ENCODE measurements around the gene UVSSA. TPM values are rescaled to one million over a fixed set of nuclear protein-coding genes. Genes with fewer than 3 reads are reported as not detected.

Gene UVSSA
- total RNA-seq, 4 donors from 2014 or later, result 8.5 to 13.2 (median 12.3) TPM

DNA sequence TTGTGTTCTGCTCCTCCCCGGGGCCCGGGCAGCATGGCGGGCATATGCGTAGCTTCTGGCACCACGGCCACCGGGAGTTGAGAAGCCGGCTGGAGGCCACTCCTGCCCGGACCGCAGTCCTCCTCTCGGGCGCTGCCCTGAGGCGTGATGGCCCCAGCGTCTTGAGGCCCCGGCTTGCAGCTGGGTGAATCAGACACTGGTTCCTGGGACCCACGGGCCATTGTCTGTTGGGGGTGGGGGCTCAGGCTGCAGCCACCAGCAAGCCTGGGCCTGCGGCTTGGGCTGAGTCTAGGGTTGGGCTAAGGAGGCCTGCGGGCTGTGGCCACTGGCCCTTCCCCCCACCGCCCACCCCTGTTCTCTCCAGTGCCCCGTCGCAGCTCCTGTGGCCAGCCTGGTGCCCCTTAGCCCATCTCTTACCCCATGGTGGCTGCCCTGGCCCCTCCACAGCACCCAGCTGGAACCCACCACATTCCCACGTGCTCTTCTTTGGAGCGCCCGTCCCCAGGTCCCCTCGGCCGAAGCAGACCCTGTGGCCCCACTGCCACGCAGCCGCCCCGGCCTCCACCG is 6.7 kb upstream of the UVSSA start:
- Histone ChIP-seq H3K27ac (no peak overlapping the region), H3K27me3 (no peaks in the 10 kb centered on the region), H3K4me1 (no peaks in the 10 kb centered on the region), H3K36me3 (peaks cover 6 to 51% of the 10 kb centered on the region in 2 donors), H3K4me3 (no peak overlapping the region), H3K9me3 (no peaks in the 10 kb centered on the region)
- DNase-seq, result no peak
- in situ Hi-C loops (cut with MboI; ENCODE audit: low sequenced_read_pairs in 4 of 4), result loop anchor here in 2 of 4 donors (10.0 kb wide), 1 partner anchor 85 kb away; no protein-coding TSS in a partner anchor
- no peak for ATAC-seq
- TF ChIP-seq, protein P1, sequence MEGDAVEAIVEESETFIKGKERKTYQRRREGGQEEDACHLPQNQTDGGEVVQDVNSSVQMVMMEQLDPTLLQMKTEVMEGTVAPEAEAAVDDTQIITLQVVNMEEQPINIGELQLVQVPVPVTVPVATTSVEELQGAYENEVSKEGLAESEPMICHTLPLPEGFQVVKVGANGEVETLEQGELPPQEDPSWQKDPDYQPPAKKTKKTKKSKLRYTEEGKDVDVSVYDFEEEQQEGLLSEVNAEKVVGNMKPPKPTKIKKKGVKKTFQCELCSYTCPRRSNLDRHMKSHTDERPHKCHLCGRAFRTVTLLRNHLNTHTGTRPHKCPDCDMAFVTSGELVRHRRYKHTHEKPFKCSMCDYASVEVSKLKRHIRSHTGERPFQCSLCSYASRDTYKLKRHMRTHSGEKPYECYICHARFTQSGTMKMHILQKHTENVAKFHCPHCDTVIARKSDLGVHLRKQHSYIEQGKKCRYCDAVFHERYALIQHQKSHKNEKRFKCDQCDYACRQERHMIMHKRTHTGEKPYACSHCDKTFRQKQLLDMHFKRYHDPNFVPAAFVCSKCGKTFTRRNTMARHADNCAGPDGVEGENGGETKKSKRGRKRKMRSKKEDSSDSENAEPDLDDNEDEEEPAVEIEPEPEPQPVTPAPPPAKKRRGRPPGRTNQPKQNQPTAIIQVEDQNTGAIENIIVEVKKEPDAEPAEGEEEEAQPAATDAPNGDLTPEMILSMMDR (IDR thresholded peaks at IDR 0.05 in 4 of 5, conservative IDR thresholded peaks at IDR 0.05 in 1 of 5), result no peak
- TF ChIP-seq POLR2A (IDR thresholded peaks at IDR 0.05), result no peak
- intact Hi-C loops (cut with DNase I; ENCODE audit: low total_unique reads), result loop anchor here (10.0 kb wide), 1 partner anchor 515 kb away; the partner anchor contains the start of gene LETM1

DNA sequence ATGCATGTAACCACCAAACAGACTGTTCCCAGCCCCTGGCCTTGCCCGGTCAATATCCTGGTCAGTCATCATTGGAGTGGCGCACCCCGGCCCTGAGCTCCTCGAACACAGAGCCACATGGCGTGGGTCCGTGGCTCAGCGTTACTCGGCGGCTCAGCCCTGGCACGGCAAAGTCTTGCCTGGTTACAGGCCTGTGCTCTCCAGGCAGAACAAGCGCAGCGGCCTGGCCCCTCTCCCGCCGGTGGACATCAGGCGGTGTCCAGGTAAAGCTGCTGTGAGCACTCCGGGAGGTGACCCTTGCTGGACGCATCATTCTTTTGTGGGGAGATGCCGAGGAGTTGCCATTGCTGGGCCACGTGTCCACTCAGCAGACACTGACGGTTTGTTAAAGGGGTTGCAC is 6.1 kb upstream of the UVSSA start:
- intact Hi-C loops (cut with DNase I; ENCODE audit: low total_unique reads), result loop anchor here (10.0 kb wide), 1 partner anchor 514 kb away; the partner anchor contains the start of gene LETM1
- Histone ChIP-seq H3K27me3 (no peaks in the 10 kb centered on the region), H3K9me3 (no peaks in the 10 kb centered on the region), H3K4me3 (no peak overlapping the region), H3K4me1 (peaks cover 4% of the 10 kb centered on the region in 2 donors), H3K36me3 (peaks cover 6 to 51% of the 10 kb centered on the region in 2 donors), H3K27ac (no peak overlapping the region)
- no peak for ATAC-seq
- TF ChIP-seq, protein P1 (IDR thresholded peaks at IDR 0.05 in 4 of 5, conservative IDR thresholded peaks at IDR 0.05 in 1 of 5), result no peak
- TF ChIP-seq POLR2A (IDR thresholded peaks at IDR 0.05), result no peak
- in situ Hi-C loops (cut with MboI; ENCODE audit: low sequenced_read_pairs in 4 of 4), result loop anchor here in 2 of 4 donors (10.0 kb wide), 1 partner anchor 86 kb away; no protein-coding TSS in a partner anchor
- no peak for DNase-seq

DNA sequence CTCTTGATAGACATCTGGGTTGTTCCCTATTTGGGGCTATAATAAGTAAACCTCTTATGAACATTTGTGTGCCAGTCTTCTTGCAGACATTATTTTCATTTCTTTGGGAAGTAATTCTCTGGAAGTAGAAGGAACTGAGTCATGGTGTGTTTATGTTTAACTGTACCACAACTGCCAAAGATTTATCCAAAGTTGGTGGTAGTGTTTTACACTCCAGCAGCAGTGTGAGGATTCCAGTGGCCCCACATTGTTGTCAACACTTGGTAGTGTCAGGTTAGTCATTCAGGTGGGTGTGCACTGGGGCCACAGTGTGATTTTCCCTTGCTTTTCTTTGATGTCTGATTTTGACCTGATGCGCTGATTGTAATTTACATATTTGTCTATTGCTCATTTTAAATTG is 5.0 kb upstream of the UVSSA start:
- TF ChIP-seq, protein P1 (IDR thresholded peaks at IDR 0.05 in 4 of 5, conservative IDR thresholded peaks at IDR 0.05 in 1 of 5), result no peak
- DNase-seq, result no peak
- intact Hi-C loops (cut with DNase I; ENCODE audit: low total_unique reads), result loop anchor here (10.0 kb wide), 1 partner anchor 513 kb away; the partner anchor contains the start of gene LETM1

DNA sequence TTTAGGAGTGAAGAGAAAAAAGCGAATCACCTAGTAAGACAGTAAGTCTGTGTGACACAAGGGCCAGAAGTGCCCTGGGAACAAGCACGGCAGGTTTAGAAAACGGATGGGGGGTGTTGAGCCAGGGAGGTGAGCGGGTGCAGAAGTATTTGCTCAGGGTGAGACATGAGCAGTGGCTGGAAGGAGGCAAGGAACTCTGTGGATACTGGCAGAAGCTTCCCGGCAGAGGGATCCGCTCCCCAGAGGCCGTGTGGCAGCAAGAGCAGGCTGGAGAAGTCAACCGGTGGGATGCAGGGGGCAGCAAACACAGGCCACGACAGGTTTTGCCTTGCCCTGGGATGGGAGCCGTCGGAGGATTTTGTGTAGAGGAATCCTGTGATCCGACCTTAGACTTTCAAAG is 2.3 kb upstream of the UVSSA start:
- no peak for DNase-seq
- no peak overlapping the region for H3K4me3 ChIP-seq
- peaks cover 6 to 26% of the 10 kb centered on the region in 2 donors for H3K36me3 ChIP-seq
- H3K27me3 ChIP-seq, result no peaks in the 10 kb centered on the region
- no peak for TF ChIP-seq POLR2A (IDR thresholded peaks at IDR 0.05)
- TF ChIP-seq, protein P1 (IDR thresholded peaks at IDR 0.05 in 4 of 5, conservative IDR thresholded peaks at IDR 0.05 in 1 of 5), result no peak
- no peaks in the 10 kb centered on the region for H3K9me3 ChIP-seq
- intact Hi-C loops (cut with DNase I; ENCODE audit: low total_unique reads) (loop anchor here (5.0 to 10.0 kb wide), 5 partner anchors 172 to 528 kb away; partner anchors contain the start of genes FGFRL1, LETM1, NSD2 and SPON2), in situ Hi-C loops (cut with MboI; ENCODE audit: low sequenced_read_pairs in 4 of 4) (loop anchor here in 3 of 4 donors (5.0 to 10.0 kb wide), 2 partner anchors 90 to 92 kb away; no protein-coding TSS in a partner anchor)
- ATAC-seq, result no peak
- no peak overlapping the region for H3K27ac ChIP-seq
- peaks cover 17 to 27% of the 10 kb centered on the region in 2 donors for H3K4me1 ChIP-seq

More for the DNA sequence above, 5.0 kb upstream of the UVSSA start:
- in situ Hi-C loops (cut with MboI; ENCODE audit: low sequenced_read_pairs in 4 of 4), result loop anchor here in 2 of 4 donors (10.0 kb wide), 1 partner anchor 87 kb away; no protein-coding TSS in a partner anchor
- H3K4me3 ChIP-seq, result no peak overlapping the region
- H3K27ac ChIP-seq, result no peak overlapping the region
- no peak for ATAC-seq
- no peaks in the 10 kb centered on the region for H3K27me3 ChIP-seq
- H3K4me1 ChIP-seq, result peaks cover 5 to 7% of the 10 kb centered on the region in 2 donors
- no peaks in the 10 kb centered on the region for H3K9me3 ChIP-seq
- peaks cover 6 to 45% of the 10 kb centered on the region in 2 donors for H3K36me3 ChIP-seq

All from gastrocnemius medialis (tissue), 4 donors.